Activated naive CD4-positive, alpha-beta T cell treated with anti-CD3 and anti-CD28 coated beads, Interleukin-2, amount 50 U/mL, for 72 hours (primary cell): ENCODE data around the gene LGI1. TPM values are rescaled to one million over a fixed set of nuclear protein-coding genes. Genes with fewer than 3 reads are reported as not detected.

Experiments
- ATAC-seq, 2 donors: fragments of 150-1000 bp; cut with Tn5 transposase; 2 replicates each; pipeline ENCODE4 v1.10.0; 2021; ENCODE audit warnings: mild to moderate bottlenecking in 2 of 2, moderate library complexity in 2 of 2
- DNase-seq, 2 donors: peaks; one replicate each; pipeline ENCODE4 v3.0.0; 2021 to 2022; ENCODE audit warnings: low spot score in 2 of 2
- H3K27ac Mint-ChIP-seq, 2 donors: one replicate each; pipeline ENCODE4 v1.8.0; 2022; ENCODE audit warnings: mild to moderate bottlenecking in 2 of 2, mixed read lengths in 2 of 2
- H3K36me3 Mint-ChIP-seq, 2 donors: one replicate each; pipeline ENCODE4 v1.8.0; 2022; ENCODE audit warnings: mixed read lengths in 2 of 2
- H3K9me3 Mint-ChIP-seq, 2 donors: one replicate each; pipeline ENCODE4 v1.8.0; 2022; ENCODE audit warnings: mixed read lengths in 2 of 2
- total RNA-seq, 2 donors: library from RNA; stranded (reverse); gene quantifications; one replicate each; pipeline ENCODE4 v1.2.3, GENCODE V29; 2022

LGI1 gene
- total RNA-seq, result not detected

DNA sequence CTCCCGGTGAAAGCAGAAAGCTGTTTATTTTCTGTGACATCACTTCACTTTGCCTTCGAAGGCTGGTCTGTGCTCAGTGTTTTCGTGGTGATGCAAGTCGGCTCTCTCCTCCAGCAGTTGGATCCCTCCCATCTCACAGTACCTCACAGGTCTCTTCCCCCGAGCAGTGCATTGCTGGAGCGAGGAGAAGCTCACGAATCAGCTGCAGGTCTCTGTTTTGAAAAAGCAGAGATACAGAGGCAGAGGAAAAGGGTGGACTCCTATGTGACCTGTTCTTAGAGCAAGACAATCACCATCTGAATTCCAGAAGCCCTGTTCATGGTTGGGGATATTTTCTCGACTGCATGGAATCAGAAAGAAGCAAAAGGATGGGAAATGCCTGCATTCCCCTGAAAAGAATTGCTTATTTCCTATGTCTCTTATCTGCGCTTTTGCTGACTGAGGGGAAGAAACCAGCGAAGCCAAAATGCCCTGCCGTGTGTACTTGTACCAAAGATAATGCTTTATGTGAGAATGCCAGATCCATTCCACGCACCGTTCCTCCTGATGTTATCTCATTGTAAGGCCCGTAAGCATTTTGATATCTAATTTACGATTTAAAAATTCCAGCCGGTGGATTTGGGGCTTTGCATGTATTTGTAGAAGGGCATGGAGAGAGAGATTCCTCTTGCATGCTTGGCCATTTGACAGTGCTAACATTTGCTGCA is at the start of gene LGI1:
TSS of gene LGI1 (plus strand) at position 136 of the 707 bp plus-strand sequence. CDS start at position 345, 209 bp downstream.
- no peak for DNase-seq
- no peak within 1 kb of the TSS for H3K27ac Mint-ChIP-seq
- ATAC-seq, result no peak
- no peaks in the 10 kb centered on the region for H3K9me3 Mint-ChIP-seq
- H3K36me3 Mint-ChIP-seq, result no peaks in the 10 kb centered on the region

DNA sequence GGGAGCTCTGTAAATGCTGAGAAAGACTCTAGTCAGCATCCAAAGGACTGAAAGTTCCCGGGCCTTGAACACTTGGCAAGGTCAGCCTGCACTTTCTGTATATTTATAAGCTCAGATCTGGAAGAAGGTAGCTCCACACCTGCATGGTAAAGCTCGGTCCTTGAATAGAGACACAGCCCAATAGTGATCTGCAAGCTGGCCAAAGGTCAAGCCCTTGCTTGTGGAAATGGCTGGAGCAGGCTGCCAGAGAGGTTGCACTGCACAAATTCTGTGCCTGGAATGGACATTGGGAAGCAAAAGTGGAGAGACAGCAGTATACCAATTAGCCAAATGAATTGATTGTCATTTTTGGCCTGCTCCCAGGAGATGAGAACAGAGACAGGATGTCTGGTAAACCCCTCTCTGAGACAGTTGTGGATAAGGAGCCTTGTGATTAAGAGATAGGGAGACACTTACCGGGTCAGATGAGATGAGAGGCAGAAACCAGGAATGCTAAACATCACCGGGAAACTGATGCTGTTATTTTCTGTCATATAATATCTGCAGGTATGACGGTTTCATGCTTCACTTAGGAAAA is 47.3 kb upstream of the LGI1 start:
- DNase-seq (no peak), ATAC-seq (no peak)
- Mint-ChIP-seq H3K9me3 (no peaks in the 10 kb centered on the region), H3K27ac (no peak overlapping the region), H3K36me3 (no peaks in the 10 kb centered on the region)

DNA sequence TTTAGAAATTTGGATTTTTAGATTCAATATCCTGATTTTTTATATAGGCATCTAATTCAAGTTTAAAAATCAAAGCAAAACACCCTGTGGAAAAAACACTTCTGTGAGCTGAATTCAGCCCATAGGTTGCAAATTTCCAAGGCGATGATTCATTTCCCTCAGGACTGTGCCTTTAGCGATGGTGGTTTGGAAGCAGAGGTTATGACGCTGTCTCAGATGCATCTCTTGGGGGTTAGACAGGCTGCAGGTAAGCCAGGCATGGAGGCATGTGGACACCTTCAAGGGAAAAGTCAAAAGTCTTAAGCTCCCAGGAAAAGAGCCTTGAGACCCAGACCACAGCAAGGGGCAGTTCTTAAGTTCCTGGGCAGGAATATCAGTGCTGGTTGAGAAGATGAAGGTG is 45.8 kb upstream of the LGI1 start:
- DNase-seq, result no peak
- no peak for ATAC-seq
- no peak overlapping the region for H3K27ac Mint-ChIP-seq
- H3K9me3 Mint-ChIP-seq, result no peaks in the 10 kb centered on the region
- no peaks in the 10 kb centered on the region for H3K36me3 Mint-ChIP-seq

DNA sequence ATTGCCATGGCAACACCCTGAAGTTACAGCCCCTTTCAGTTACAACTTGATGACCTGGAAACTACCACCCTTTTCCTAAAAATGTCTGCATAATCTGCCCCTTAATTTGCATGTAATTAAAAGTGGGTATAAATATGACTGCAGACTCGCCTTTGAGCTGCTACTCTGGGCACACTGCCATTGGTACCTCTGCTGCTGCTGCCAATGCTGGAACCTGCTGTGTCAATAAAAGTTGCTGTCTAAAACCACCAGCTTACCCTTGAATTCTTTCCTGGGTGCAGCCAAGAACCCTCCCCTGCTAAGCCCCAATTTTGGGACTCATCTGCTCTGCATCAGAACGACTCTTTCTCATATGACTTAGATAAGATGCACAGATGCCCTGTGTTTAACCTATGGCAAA is 45.1 kb upstream of the LGI1 start:
- no peak overlapping the region for H3K27ac Mint-ChIP-seq
- DNase-seq, result no peak
- no peak for ATAC-seq
- no peaks in the 10 kb centered on the region for H3K9me3 Mint-ChIP-seq
- no peaks in the 10 kb centered on the region for H3K36me3 Mint-ChIP-seq

DNA sequence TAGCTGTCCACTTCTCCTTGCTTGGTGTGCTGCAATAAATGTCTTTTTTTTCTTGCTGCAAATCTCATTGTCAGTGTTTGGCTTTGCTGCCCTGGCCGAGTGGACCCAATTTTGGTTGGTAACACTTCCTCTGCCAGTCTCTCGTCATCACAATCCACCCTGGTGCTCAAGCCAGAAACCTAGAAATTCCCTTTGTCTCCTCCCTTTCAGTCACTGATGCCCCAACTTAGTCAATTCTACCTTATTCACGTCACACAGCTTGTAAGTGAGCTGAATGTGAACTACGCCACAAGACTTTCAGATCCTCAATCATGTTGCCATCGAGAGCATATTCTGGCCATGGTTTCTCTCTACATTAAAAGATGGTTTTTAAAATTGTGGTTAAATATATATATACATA is 42.4 kb upstream of the LGI1 start:
- Mint-ChIP-seq H3K9me3 (no peaks in the 10 kb centered on the region), H3K36me3 (no peaks in the 10 kb centered on the region), H3K27ac (no peak overlapping the region)
- DNase-seq, result no peak
- no peak for ATAC-seq

DNA sequence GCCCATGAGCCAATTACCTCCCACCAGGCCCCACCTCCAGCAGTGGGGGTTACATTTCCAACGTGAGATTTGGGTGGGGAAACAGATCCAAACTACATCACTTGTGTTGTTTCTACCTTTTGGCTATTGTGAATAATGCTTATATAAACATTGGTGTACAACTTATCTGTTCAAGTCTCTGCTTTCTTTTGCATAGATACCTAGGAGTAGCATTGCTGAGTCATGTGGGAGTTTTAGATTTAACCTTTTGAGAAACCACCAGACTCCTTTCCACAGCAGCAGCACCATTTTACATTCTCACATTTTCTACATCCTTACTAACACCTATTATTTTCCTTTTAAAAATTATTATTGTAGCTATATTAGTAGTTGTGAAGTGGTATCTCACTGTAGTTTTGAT is 41.0 kb upstream of the LGI1 start:
- Mint-ChIP-seq H3K36me3 (no peaks in the 10 kb centered on the region), H3K27ac (no peak overlapping the region), H3K9me3 (no peaks in the 10 kb centered on the region)
- no peak for DNase-seq
- ATAC-seq, result no peak

DNA sequence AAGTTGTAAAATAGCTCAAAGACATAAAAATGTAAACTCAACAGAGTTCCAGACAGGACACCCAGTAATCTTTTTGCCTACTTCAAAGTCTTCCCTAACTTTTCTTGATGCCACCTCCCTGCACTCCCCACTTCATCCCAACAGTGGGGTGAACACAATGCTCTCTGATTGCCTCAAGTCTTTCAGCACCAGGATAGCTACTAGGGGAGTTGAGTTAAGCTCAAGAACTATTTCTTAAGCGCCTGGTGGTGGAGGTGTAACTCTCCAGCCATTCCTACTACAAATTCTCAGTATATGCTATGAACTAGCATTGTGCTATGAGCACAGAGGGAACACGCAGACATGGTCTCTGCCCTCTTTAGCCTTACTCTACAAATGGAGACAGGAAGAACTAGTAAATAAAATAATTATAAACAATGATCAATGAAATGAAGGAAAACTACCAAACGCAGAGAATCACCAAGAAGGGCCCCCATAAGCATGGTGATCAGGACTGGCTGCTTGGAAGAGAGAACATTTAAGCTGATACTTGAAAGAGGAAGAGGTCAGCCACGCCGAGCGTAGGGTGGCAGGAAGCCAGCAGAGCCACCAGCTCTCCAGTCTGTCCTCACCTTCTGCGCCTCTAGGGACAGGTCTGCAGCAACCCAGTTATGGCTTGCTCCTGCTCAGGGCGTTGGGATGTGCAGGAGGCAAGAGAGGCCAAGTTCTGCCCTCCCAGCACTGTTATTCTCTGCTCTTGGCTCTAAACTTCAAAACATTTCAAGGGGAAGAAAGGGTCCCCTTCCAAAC is 38.6 kb upstream of the LGI1 start:
- H3K27ac Mint-ChIP-seq, result no peak overlapping the region
- no peaks in the 10 kb centered on the region for H3K9me3 Mint-ChIP-seq
- H3K36me3 Mint-ChIP-seq, result no peaks in the 10 kb centered on the region
- DNase-seq, result no peak
- no peak for ATAC-seq

DNA sequence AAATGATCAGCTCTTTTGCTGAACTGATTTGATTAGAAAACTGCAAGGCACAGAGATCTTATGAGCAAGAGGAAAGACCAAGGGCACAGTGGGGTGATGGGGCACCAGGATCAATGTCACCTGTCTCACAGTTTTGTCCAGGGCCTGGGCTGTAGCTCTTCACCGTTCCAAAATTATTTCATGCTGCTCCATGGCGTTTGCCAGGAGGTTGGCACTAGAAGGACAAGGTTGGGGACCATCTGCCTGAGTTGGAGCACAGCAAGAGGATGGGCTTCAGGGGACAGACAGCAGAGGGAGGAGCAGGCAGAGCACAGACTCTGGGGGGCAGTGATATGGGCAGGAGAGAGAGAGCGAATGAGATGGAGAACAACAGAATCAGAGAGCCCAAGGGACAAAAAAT is 37.8 kb upstream of the LGI1 start:
- ATAC-seq, result no peak
- H3K36me3 Mint-ChIP-seq, result no peaks in the 10 kb centered on the region
- H3K27ac Mint-ChIP-seq, result no peak overlapping the region
- H3K9me3 Mint-ChIP-seq, result no peaks in the 10 kb centered on the region
- DNase-seq, result no peak

DNA sequence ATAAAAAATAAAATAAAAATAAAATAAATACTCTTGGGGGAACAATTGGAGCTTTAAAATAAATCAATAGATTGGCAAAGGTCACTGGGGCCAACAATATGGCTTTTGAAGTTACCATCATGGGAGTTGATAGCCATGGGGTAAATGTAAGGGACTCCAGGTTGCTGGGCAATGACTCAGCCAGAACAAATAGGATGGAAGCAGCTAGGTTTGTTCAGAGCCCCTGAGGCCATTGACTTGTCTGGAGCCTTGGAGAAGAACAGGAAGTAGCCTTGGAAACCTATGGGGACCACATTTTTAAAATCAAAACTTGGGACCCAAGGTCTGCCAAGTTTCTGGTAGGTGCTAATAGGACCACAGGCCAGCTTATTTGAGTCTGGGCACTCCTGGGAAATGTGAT is 35.2 kb upstream of the LGI1 start:
- Mint-ChIP-seq H3K27ac (no peak overlapping the region), H3K9me3 (no peaks in the 10 kb centered on the region), H3K36me3 (no peaks in the 10 kb centered on the region)
- DNase-seq (no peak), ATAC-seq (no peak)

DNA sequence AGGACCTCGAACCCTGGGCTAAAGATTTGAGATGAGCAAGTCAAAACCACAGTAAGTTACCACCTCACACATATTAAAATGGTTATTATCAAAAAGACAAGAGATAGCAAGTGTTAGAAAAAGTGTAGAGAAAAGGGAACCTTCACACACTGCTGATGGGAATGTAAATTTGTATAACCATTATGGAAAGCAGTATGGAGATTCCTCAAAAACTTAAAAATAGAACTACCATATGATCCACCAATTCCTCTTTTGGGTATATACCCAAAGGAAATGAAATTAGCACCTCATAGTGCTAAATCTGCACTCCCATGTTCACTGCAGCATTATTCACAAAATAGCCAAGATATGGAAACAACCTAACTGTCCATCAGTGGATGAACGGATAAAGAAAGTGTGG is 34.6 kb upstream of the LGI1 start:
- Mint-ChIP-seq H3K36me3 (no peaks in the 10 kb centered on the region), H3K27ac (no peak overlapping the region), H3K9me3 (no peaks in the 10 kb centered on the region)
- DNase-seq (no peak), ATAC-seq (no peak)

DNA sequence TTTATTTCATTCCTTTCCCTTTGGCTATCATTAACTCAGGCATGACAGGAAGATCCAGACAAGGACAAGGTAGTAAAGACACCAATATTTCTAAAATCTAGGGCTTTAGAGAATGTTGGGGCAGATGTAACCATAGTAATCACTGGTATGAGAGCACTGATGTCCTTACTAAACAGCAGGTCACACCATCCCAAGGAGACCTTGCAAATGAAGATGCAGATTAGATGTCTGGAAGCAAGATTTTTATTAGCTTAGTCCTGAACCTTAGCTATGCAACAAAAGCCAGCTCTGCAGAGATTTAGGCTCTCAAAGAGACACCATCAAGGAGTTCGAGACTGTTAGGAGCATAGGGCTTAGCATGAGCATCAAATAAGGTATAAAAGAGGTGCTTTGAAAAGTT is 31.7 kb upstream of the LGI1 start:
- H3K36me3 Mint-ChIP-seq, result no peaks in the 10 kb centered on the region
- no peak for DNase-seq
- H3K9me3 Mint-ChIP-seq, result no peaks in the 10 kb centered on the region
- no peak overlapping the region for H3K27ac Mint-ChIP-seq
- ATAC-seq, result no peak

DNA sequence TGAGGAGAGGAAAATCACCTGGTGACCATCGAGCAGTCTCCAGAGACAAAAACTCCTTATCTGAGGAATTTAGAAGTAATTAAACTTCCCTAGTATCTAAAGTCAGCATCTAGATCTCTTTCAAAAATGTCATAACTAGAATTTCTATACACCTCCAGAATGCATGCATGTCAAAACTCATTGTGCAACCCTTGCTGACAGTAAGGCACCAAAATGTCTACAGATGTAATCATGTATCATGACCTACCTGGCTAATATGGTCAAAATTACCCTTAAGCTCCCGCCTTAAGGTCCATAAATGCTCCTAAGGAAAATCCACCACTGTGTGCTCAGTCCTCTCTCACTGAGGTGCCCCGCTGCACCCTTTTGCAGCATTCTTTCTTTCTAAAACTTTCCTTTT is 16.4 kb upstream of the LGI1 start:
- ATAC-seq, result no peak
- Mint-ChIP-seq H3K27ac (no peak overlapping the region), H3K36me3 (no peaks in the 10 kb centered on the region), H3K9me3 (peaks cover 0 to 3% of the 10 kb centered on the region in 2 donors)
- DNase-seq, result no peak

DNA sequence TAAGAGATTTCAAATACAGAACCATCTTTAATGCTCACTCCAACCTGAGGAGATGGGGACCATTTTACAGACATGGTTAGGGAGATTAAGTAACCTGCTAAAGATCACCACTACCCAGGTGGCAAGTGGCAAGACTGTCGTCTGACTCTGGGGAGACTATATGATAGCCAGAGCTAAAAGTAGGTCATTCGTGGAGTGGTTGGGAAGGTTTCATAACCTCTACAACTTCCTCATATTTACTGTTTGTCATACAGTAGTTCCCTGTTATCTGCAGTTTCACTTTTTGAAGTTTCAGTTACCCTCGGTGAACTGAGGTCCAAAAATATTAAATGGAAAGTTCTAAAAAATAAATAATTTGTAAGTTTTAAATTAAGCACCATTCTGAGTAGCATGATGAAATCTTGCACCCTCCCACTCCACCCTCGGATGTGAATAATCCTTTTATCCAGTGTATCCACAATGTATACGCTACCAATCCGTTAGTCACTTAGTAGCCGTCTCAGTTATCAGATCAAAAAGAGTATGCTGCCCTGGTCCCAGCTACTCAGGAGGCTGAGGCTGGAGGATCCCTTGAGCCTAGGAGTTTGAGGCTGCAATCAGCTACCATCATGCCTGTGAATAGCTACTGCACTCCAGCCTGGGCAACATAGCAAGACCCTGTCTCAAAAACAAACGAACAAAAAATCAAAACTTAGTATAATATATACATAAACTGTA is 14.9 kb upstream of the LGI1 start:
- Mint-ChIP-seq H3K9me3 (peaks cover 0 to 3% of the 10 kb centered on the region in 2 donors), H3K27ac (no peak overlapping the region), H3K36me3 (no peaks in the 10 kb centered on the region)
- DNase-seq (no peak), ATAC-seq (no peak)

DNA sequence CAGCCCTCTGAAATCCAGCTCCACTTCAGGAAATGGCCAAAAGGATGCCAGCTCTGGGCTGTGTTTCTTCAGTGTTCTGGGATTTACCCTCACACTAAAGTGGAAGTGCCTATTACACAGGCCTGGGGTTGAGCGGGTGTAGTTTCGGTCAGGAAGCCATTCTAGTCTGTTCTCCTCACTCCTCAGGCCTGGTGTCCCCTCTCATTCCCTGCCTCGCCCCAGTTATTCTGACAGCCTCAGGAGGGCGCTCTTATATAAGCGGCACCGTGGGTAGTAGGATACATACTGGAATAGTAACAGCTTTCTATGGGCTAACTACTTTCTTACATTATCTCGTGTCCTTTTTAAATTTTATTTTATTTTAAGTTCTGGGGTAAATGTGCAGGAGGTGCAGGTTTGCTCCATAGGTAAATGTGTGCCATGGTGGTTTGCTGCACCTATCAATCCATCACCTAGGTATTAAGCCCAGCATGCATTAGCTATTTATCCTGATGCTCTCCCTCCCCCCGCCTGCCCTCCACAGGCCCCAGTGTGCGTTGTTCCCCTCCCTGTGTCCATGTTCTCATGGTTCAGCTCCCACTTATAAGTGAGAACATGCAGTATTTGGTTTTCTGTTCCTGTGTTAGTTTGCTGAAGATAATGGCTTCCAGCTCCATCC is 12.2 kb upstream of the LGI1 start:
- DNase-seq, result no peak

DNA sequence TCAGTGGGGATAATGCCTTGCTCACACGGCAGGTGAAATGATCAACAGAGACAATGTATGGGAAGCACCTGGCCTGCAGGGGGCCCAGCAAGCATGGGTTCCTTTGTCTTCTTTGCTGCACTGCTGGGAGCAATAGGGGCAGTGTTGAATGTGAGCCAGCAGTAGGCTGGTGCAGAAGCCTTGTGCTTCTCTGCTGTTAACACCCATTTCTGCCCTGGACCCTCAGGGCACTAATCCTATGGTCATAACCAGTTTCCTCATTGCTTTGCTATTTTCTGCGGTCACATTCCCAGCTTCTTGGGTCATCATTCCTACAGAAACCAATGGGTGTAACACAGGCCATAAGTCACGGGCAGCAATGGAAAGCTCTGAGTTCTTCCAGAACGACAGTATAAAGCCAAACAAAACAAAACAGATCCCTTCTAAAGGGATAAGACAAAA is 10.9 kb upstream of the LGI1 start:
- ATAC-seq, result peak in 1 of 2 donors; percentile 38
- Mint-ChIP-seq H3K36me3 (no peaks in the 10 kb centered on the region), H3K9me3 (no peaks in the 10 kb centered on the region), H3K27ac (no peak overlapping the region)
- DNase-seq, result no peak

More for the DNA sequence above, 12.2 kb upstream of the LGI1 start:
- H3K36me3 Mint-ChIP-seq, result no peaks in the 10 kb centered on the region
- ATAC-seq, result no peak
- no peaks in the 10 kb centered on the region for H3K9me3 Mint-ChIP-seq
- no peak overlapping the region for H3K27ac Mint-ChIP-seq

DNA sequence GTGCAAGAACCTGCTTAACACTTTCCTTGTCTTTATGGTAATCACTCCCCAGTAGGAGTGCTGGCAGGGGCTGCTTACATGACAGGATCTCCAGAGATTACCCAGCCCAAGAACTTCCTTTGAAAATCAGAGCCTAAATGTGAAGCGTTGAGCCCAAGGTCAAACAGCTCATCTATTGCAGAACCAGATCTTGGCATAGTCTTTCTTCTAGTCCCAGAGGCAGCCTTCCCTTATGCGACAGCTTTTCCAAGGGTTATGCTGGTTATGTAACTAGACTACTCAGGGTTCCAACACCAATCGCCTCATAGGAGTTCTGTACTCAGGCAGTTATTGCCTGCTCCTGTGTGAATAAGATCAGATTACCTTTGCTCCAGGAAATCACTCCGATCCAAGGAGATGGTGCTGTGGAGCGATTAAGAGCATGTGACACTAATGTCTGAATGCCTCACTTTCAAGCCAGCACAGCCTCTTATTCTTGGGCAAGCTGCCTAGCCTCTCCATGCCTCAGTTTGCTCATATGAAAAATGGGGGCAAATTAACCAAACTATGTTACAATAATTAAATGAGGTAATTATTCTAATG is 8.4 kb upstream of the LGI1 start:
- no peak for ATAC-seq
- DNase-seq, result no peak
- Mint-ChIP-seq H3K36me3 (no peaks in the 10 kb centered on the region), H3K9me3 (no peaks in the 10 kb centered on the region), H3K27ac (no peak overlapping the region)
